ENCODE results near the gene DSPP. TPM values are rescaled to one million over a fixed set of nuclear protein-coding genes. Genes with fewer than 3 reads are reported as not detected.

Gene DSPP
- polyA plus RNA-seq, 1 of the 3 experiments (the other 2 are of a cell fraction), result not detected

GRCh38 chr4:87614292-87614890 lies 6.1 kb downstream of the DSPP start:
- no peak for DNase-seq
- no peaks in the 10 kb centered on the region for H3K9me3 ChIP-seq
- H3K9ac ChIP-seq, result no peak overlapping the region
- no peaks in the 10 kb centered on the region for H3F3A ChIP-seq (replicated peaks; ENCODE audit: insufficient read depth)
- H3K36me3 ChIP-seq (replicated peaks in 1 of 2; ENCODE audit: control insufficient read depth in 1 of 2, insufficient read depth in 2 of 2, low read length in 1 of 2), result no peaks in the 10 kb centered on the region
- 88% methylated on average over 4 of the region's 4 CpGs for WGBS (ENCODE audit: low lambda C conversion rate)
- no peak for TF ChIP-seq YY1 (IDR thresholded peaks at IDR 0.05; ENCODE audit: low read depth)
- no peak for TF ChIP-seq RAD21 (IDR thresholded peaks at IDR 0.05; ENCODE audit: low read length)
- TF ChIP-seq FOSL2 (IDR thresholded peaks at IDR 0.05; ENCODE audit: borderline replicate concordance, low read depth), result no peak
- TF ChIP-seq RXRA (IDR thresholded peaks at IDR 0.05; ENCODE audit: borderline replicate concordance, low read depth), result no peak
- H2AFZ ChIP-seq (ENCODE audit: low read depth), result no peak overlapping the region
- no peaks in the 10 kb centered on the region for H3K79me2 ChIP-seq (ENCODE audit: insufficient read depth)
- ChIA-PET POLR2A (no interaction called here), CTCF (no interaction called here)
- no peak overlapping the region for H3K27ac ChIP-seq (ENCODE audit: low read depth in 2 of 2, low read length in 1 of 2)
- H3K27me3 ChIP-seq (ENCODE audit: insufficient read depth), result no peaks in the 10 kb centered on the region
- H4K20me1 ChIP-seq (ENCODE audit: insufficient read depth), result no peaks in the 10 kb centered on the region
- no peak overlapping the region for H3K4me2 ChIP-seq
- H3K4me3 ChIP-seq (ENCODE audit: low read depth in 2 of 2, low read length in 1 of 2), result no peak overlapping the region
- H3K4me1 ChIP-seq (ENCODE audit: control insufficient read depth in 1 of 2, insufficient read depth in 2 of 2, low read depth in 1 of 2, low read length in 1 of 2), result no peaks in the 10 kb centered on the region
- no peaks in the 10 kb centered on the region for H3K9me2 ChIP-seq

GRCh38 chr4:87616268-87616667 lies 7.9 kb downstream of the DSPP start:
- WGBS (ENCODE audit: low lambda C conversion rate), result 66% methylated on average over 9 of the region's 9 CpGs
- H3K79me2 ChIP-seq (ENCODE audit: insufficient read depth), result no peaks in the 10 kb centered on the region
- no peak overlapping the region for H3K4me3 ChIP-seq (ENCODE audit: low read depth in 2 of 2, low read length in 1 of 2)
- no peaks in the 10 kb centered on the region for H3K4me1 ChIP-seq (ENCODE audit: control insufficient read depth in 1 of 2, insufficient read depth in 2 of 2, low read depth in 1 of 2, low read length in 1 of 2)
- TF ChIP-seq IRF3 (IDR thresholded peaks at IDR 0.05; ENCODE audit: low read depth, low read length) (no peak), MEF2A (IDR thresholded peaks at IDR 0.05; ENCODE audit: borderline replicate concordance, low read depth) (no peak), POLR2AphosphoS5 (IDR thresholded peaks at IDR 0.05; ENCODE audit: low read depth, low read length) (no peak), USF1 (IDR thresholded peaks at IDR 0.05; ENCODE audit: borderline replicate concordance, low read depth) (no peak), GATA2 (CRISPR knock-in tag; IDR thresholded peaks at IDR 0.05) (no peak), NRF1 (IDR thresholded peaks at IDR 0.05; ENCODE audit: low read depth, low read length) (no peak), FOXJ3 (CRISPR knock-in tag; IDR thresholded peaks at IDR 0.05) (no peak), YY1 (IDR thresholded peaks at IDR 0.05; ENCODE audit: low read depth) (no peak), REST (IDR thresholded peaks at IDR 0.05; ENCODE audit: low read depth, low read length) (no peak), RAD21 (IDR thresholded peaks at IDR 0.05; ENCODE audit: low read length) (no peak), RXRA (IDR thresholded peaks at IDR 0.05; ENCODE audit: borderline replicate concordance, low read depth) (no peak), FOXM1 (IDR thresholded peaks at IDR 0.05; ENCODE audit: low read depth) (no peak), FOSL2 (IDR thresholded peaks at IDR 0.05; ENCODE audit: borderline replicate concordance, low read depth) (no peak), TAF1 (IDR thresholded peaks at IDR 0.05; ENCODE audit: borderline replicate concordance, low read depth, low read length) (no peak)
- H2AFZ ChIP-seq (ENCODE audit: low read depth), result no peak overlapping the region
- no peak overlapping the region for H3K27ac ChIP-seq (ENCODE audit: low read depth in 2 of 2, low read length in 1 of 2)
- H3K9me2 ChIP-seq, result no peaks in the 10 kb centered on the region
- H3K9ac ChIP-seq, result no peak overlapping the region
- no peaks in the 10 kb centered on the region for H3K36me3 ChIP-seq (replicated peaks in 1 of 2; ENCODE audit: control insufficient read depth in 1 of 2, insufficient read depth in 2 of 2, low read length in 1 of 2)
- no peaks in the 10 kb centered on the region for H3K9me3 ChIP-seq
- no peak for DNase-seq
- no peaks in the 10 kb centered on the region; the same call in 1 of the 2 replicates for H3K27me3 ChIP-seq (ENCODE audit: insufficient read depth)
- no peak overlapping the region for H3K4me2 ChIP-seq
- ChIA-PET POLR2A (no interaction called here), CTCF (no interaction called here)
- H4K20me1 ChIP-seq (ENCODE audit: insufficient read depth), result no peaks in the 10 kb centered on the region
- H3F3A ChIP-seq (replicated peaks; ENCODE audit: insufficient read depth), result no peaks in the 10 kb centered on the region
